Prostate gland (tissue), 2 donors: ENCODE measurements around the gene PPP2R5E.

Experiments
- POLR2A ChIP-seq: fragments of 450-650 bp; IDR thresholded peaks from one replicate; pipeline ENCODE4 v1.6.1; 2016; ENCODE audit warnings: antibody characterized with exemption, mild to moderate bottlenecking
- POLR2AphosphoS5 ChIP-seq: sonication (generic); formaldehyde crosslinking; IDR thresholded peaks from one replicate; pipeline ENCODE4 v1.6.1; 2017; ENCODE audit warnings: antibody characterized with exemption
- TF ChIP-seq, protein P1 (sequence below), 4 experiments: fragments of 200-600 bp in 2 of 4; fragments of 450-650 bp in 2 of 4; sonication (generic) in 2 of 4; IDR thresholded peaks; 1 replicate in 3 of 4; 2 replicates in 1 of 4; pipeline ENCODE4 v1.5.1; 2016 to 2019; ENCODE audit warnings: antibody characterized with exemption in 4 of 4, mild to moderate bottlenecking in 2 of 4, moderate library complexity in 2 of 4

DNA sequence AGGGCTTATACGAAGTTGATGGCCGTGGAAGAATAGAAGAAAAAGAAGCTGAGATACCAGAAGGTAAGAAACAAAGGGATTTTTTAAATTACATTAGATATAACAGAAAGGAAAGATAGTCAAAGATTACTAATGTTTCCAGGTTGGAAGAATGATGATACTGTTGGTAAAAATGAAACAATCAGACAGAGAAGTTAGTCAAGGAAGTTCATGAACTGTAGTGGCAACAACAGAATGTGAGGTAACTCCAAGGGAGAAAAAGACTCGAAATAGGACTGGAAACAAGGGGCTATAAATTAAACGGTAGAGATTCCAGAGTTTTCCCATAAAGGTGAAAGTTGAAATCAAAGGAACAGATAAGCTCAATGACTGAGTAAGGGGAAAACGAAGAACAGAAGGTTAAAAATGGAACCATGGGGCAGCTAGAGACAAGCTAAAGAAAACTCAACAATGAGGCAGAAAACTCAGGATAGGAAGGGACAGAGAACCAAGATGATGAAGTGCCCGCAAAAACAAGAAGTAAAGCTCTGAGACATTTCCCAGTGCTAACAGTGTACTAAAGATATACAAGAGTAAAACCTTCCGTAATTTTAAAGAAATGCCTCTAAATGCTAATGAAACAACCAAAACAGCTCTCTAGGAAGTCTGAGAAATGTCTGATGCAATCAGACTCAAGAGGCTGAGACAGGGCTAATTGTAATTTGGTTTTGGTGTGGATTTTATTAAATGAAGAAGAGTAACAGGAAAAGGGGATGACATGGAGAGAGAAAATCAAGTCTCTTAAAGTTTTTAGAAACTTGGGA is 70.0 kb downstream of the PPP2R5E start:
- TF ChIP-seq POLR2A (no peak), POLR2AphosphoS5 (no peak)
- TF ChIP-seq, protein P1, sequence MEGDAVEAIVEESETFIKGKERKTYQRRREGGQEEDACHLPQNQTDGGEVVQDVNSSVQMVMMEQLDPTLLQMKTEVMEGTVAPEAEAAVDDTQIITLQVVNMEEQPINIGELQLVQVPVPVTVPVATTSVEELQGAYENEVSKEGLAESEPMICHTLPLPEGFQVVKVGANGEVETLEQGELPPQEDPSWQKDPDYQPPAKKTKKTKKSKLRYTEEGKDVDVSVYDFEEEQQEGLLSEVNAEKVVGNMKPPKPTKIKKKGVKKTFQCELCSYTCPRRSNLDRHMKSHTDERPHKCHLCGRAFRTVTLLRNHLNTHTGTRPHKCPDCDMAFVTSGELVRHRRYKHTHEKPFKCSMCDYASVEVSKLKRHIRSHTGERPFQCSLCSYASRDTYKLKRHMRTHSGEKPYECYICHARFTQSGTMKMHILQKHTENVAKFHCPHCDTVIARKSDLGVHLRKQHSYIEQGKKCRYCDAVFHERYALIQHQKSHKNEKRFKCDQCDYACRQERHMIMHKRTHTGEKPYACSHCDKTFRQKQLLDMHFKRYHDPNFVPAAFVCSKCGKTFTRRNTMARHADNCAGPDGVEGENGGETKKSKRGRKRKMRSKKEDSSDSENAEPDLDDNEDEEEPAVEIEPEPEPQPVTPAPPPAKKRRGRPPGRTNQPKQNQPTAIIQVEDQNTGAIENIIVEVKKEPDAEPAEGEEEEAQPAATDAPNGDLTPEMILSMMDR (IDR thresholded peaks at IDR 0.05) = no peak
